IMR-90 (cell line): Measurements from ENCODE around the gene VIPR1. TPM values are rescaled to one million over a fixed set of nuclear protein-coding genes. Genes with fewer than 3 reads are reported as not detected.

Experiments
- ATAC-seq: fragments of 200-7000 bp; cut with Tn5 transposase; 2 replicates; pipeline ENCODE4 v1.9.1; 2020; ENCODE audit warnings: low read depth, mild to moderate bottlenecking, moderate library complexity
- BruUV-seq: library from RNA; stranded (reverse); fragments of 400-500 nt; replicated peaks from 2 replicates; lab custom pipeline; 2021; lab: Mats Ljungman, UMichigan
- CTCF ChIA-PET: fragments of 300-600 bp; formaldehyde crosslinking; extraction: SDS; loops from one replicate; lab custom pipeline; 2021; ENCODE audit warnings: antibody characterized with exemption; lab: Yijun Ruan, JAX
- POLR2A ChIA-PET: fragments of 300-600 bp; sonication (Branson Sonifier 250); formaldehyde crosslinking; loops from one replicate; lab custom pipeline; 2022; ENCODE audit warnings: antibody characterized with exemption; ENCODE audit not compliant: unreplicated experiment; lab: Charles Lee
- DNase-seq: peaks from one replicate; pipeline ENCODE4 v3.0.0; 2013
- H2AFZ ChIP-seq: replicated peaks from 2 replicates; pipeline ENCODE3; 2013; ENCODE audit warnings: low read length, mild to moderate bottlenecking; ENCODE audit not compliant: poor library complexity
- H2AK5ac ChIP-seq: 2 replicates; pipeline ENCODE4 v1.6.1; 2013; ENCODE audit warnings: low read depth, low read length, inconsistent platforms
- H2AK9ac ChIP-seq: replicated peaks from 2 replicates; pipeline ENCODE3; 2013; ENCODE audit warnings: mild to moderate bottlenecking, low read depth, low read length, moderate library complexity; ENCODE audit not compliant: poor library complexity
- H2BK120ac ChIP-seq: 2 replicates; pipeline ENCODE4 v1.6.1; 2013; ENCODE audit warnings: low read depth, low read length, inconsistent platforms
- H2BK15ac ChIP-seq: 3 replicates; pipeline ENCODE4 v1.6.1; 2013; ENCODE audit warnings: low read depth, low read length, inconsistent platforms
- H2BK20ac ChIP-seq: 2 replicates; pipeline ENCODE4 v1.6.1; 2013; ENCODE audit warnings: low read depth, mild to moderate bottlenecking, inconsistent platforms, low read length, moderate library complexity
- H2BK5ac ChIP-seq: 2 replicates; pipeline ENCODE4 v1.6.1; 2013; ENCODE audit warnings: mild to moderate bottlenecking, low read depth, low read length, inconsistent platforms; ENCODE audit not compliant: poor library complexity, severe bottlenecking
- H3K14ac ChIP-seq: replicated peaks from 2 replicates; pipeline ENCODE4 v1.6.1; 2013; ENCODE audit warnings: low read depth, low read length, inconsistent platforms
- H3K18ac ChIP-seq: 2 replicates; pipeline ENCODE4 v1.6.1; 2013; ENCODE audit warnings: low read depth, low read length, control low read depth
- H3K23ac ChIP-seq: 2 replicates; pipeline ENCODE4 v1.6.1; 2013; ENCODE audit warnings: low read depth, low read length, inconsistent platforms
- H3K27ac ChIP-seq: 2 replicates; pipeline ENCODE4 v1.5.1; 2013; ENCODE audit warnings: mild to moderate bottlenecking, control low read depth, low read length; ENCODE audit not compliant: insufficient read depth
- H3K27me3 ChIP-seq: 2 replicates; pipeline ENCODE4 v1.6.1; 2013; ENCODE audit warnings: low read length; ENCODE audit not compliant: control insufficient read depth, insufficient read depth
- H3K36me3 ChIP-seq: 2 replicates; pipeline ENCODE4 v1.6.1; 2013; ENCODE audit warnings: low read length, mixed read lengths; ENCODE audit not compliant: control insufficient read depth, insufficient read depth
- H3K4ac ChIP-seq: 2 replicates; pipeline ENCODE4 v1.6.1; 2013; ENCODE audit warnings: low read depth, low read length, inconsistent platforms
- H3K4me1 ChIP-seq: 2 replicates; pipeline ENCODE4 v1.6.1; 2013; ENCODE audit warnings: low read length, mixed read lengths; ENCODE audit not compliant: control insufficient read depth, insufficient read depth
- H3K4me2 ChIP-seq: 2 replicates; pipeline ENCODE4 v1.6.1; 2013; ENCODE audit warnings: low read depth, mild to moderate bottlenecking, control low read depth, low read length, moderate library complexity
- H3K4me3 ChIP-seq: 2 replicates; pipeline ENCODE4 v1.5.1; 2013; ENCODE audit warnings: low read depth, mild to moderate bottlenecking, control low read depth, low read length, moderate library complexity; ENCODE audit not compliant: insufficient read depth
- H3K56ac ChIP-seq: 2 replicates; pipeline ENCODE4 v1.6.1; 2013; ENCODE audit warnings: low read length, inconsistent platforms; ENCODE audit not compliant: insufficient read depth; ENCODE audit errors: extremely low read depth
- H3K79me1 ChIP-seq, 2 experiments: 2 replicates each; pipeline ENCODE4 v1.6.1; 2013; ENCODE audit warnings: low read length in 2 of 2, inconsistent platforms in 1 of 2, low read depth in 1 of 2
- H3K9ac ChIP-seq: 2 replicates; pipeline ENCODE4 v1.6.1; 2013; ENCODE audit warnings: low read depth, low read length, control low read depth
- H3K9me1 ChIP-seq: 2 replicates; pipeline ENCODE4 v1.6.1; 2013; ENCODE audit warnings: low read length, inconsistent platforms; ENCODE audit not compliant: insufficient read depth
- H3K9me3 ChIP-seq: 2 replicates; pipeline ENCODE4 v1.6.1; 2013; ENCODE audit warnings: low read length; ENCODE audit not compliant: control insufficient read depth, insufficient read depth
- H4K20me1 ChIP-seq: 2 replicates; pipeline ENCODE4 v1.6.1; 2013; ENCODE audit warnings: low read length, inconsistent platforms; ENCODE audit not compliant: insufficient read depth
- H4K5ac ChIP-seq: 2 replicates; pipeline ENCODE4 v1.6.1; 2013; ENCODE audit warnings: mild to moderate bottlenecking, low read depth, low read length, control low read depth
- H4K8ac ChIP-seq, 2 experiments: 2 replicates each; pipeline ENCODE4 v1.6.1; 2013; ENCODE audit warnings: low read depth in 2 of 2, low read length in 2 of 2, control low read depth in 1 of 2, inconsistent platforms in 1 of 2
- H4K91ac ChIP-seq: 2 replicates; pipeline ENCODE4 v1.6.1; 2013; ENCODE audit warnings: low read depth, low read length, inconsistent platforms; ENCODE audit not compliant: insufficient read depth
- BHLHE40 ChIP-seq: fragments of 150-350 bp; IDR thresholded peaks from 2 replicates; pipeline ENCODE4 v1.6.1; 2016; ENCODE audit warnings: mild to moderate bottlenecking, low read depth, low read length
- CEBPB ChIP-seq: IDR thresholded peaks from 2 replicates; pipeline ENCODE4 v1.6.1; 2012; ENCODE audit warnings: low read depth, low read length, improper control_type of control experiment
- CHD1 ChIP-seq: IDR thresholded peaks from 2 replicates; pipeline ENCODE4 v1.6.1; 2012; ENCODE audit warnings: low read depth, low read length, improper control_type of control experiment
- CTCF ChIP-seq: conservative IDR thresholded peaks from 2 replicates; pipeline ENCODE4 v1.5.1; 2012; ENCODE audit warnings: mild to moderate bottlenecking, low read depth, low read length, improper control_type of control experiment
- ELK1 ChIP-seq: fragments of 150-350 bp; IDR thresholded peaks from 2 replicates; pipeline ENCODE4 v1.6.1; 2016; ENCODE audit warnings: low read depth, mild to moderate bottlenecking, low read length, moderate library complexity, borderline replicate concordance
- FOS ChIP-seq: fragments of 150-350 bp; IDR thresholded peaks from 2 replicates; pipeline ENCODE4 v1.6.1; 2016; ENCODE audit warnings: low read depth, low read length
- MAFK ChIP-seq: IDR thresholded peaks from 2 replicates; pipeline ENCODE4 v1.6.1; 2012; ENCODE audit warnings: low read depth, low read length, improper control_type of control experiment
- MAZ ChIP-seq: IDR thresholded peaks from 2 replicates; pipeline ENCODE4 v1.6.1; 2012; ENCODE audit warnings: low read depth, mild to moderate bottlenecking, low read length, improper control_type of control experiment, moderate library complexity, borderline replicate concordance
- MXI1 ChIP-seq: IDR thresholded peaks from 2 replicates; pipeline ENCODE4 v1.6.1; 2012; ENCODE audit warnings: low read depth, mild to moderate bottlenecking, low read length, moderate library complexity, borderline replicate concordance
- NFE2L2 ChIP-seq: fragments of 150-350 bp; IDR thresholded peaks from 2 replicates; pipeline ENCODE4 v1.6.1; 2016; ENCODE audit warnings: low read depth, mild to moderate bottlenecking, low read length
- POLR2A ChIP-seq: IDR thresholded peaks from 2 replicates; pipeline ENCODE4 v1.6.1; 2012; ENCODE audit warnings: mild to moderate bottlenecking, low read depth, low read length
- RAD21 ChIP-seq: IDR thresholded peaks from 2 replicates; pipeline ENCODE4 v1.6.1; 2012; ENCODE audit warnings: low read length, improper control_type of control experiment
- RCOR1 ChIP-seq: IDR thresholded peaks from 2 replicates; pipeline ENCODE4 v1.6.1; 2012; ENCODE audit warnings: mild to moderate bottlenecking, low read length, improper control_type of control experiment; ENCODE audit not compliant: insufficient replicate concordance
- RFX5 ChIP-seq: IDR thresholded peaks from 2 replicates; pipeline ENCODE4 v1.8.0; 2012; ENCODE audit warnings: low read depth, mild to moderate bottlenecking, low read length, moderate library complexity
- SMC3 ChIP-seq: fragments of 150-350 bp; IDR thresholded peaks from 2 replicates; pipeline ENCODE4 v1.6.1; 2016; ENCODE audit warnings: low read depth, mild to moderate bottlenecking, antibody characterized with exemption, low read length, moderate library complexity
- USF2 ChIP-seq: fragments of 150-350 bp; IDR thresholded peaks from 2 replicates; pipeline ENCODE4 v1.6.1; 2017; ENCODE audit warnings: mild to moderate bottlenecking, antibody characterized with exemption, low read length, low read depth
- WGBS, 2 experiments: methylation state at CpG; one replicate each; pipeline versions ENCODE4 v1.1.5 to v1.1.7; 2013; ENCODE audit warnings: missing lambda C conversion rate in 2 of 2; ENCODE audit not compliant: insufficient read length in 1 of 2; ENCODE audit errors: extremely low coverage in 2 of 2; 5-methylcytosine and 5-hydroxymethylcytosine counted together
- dilution Hi-C: fragments of 300-500 bp; cut with HindIII; formaldehyde crosslinking; loops from one replicate; pipeline ENCODE4 v1.14.3; 2018; ENCODE audit warnings: low sequenced_read_pairs; ENCODE audit not compliant: unreplicated experiment
- in situ Hi-C: fragments of 300-500 bp; cut with MboI; formaldehyde crosslinking; loops from 3 replicates; pipeline ENCODE4 v1.14.3; 2019; ENCODE audit warnings: low sequenced_read_pairs, inconsistent platforms, mixed read lengths
- intact Hi-C: fragments of 100-400 bp; cut with micrococcal nuclease; formaldehyde crosslinking; loops from 2 replicates; pipeline ENCODE4 v1.10.0; 2022
- polyA plus RNA-seq, 3 experiments: library from polyadenylated mRNA; depleted of rRNA; stranded (reverse); fragments of >200 nt; gene quantifications; 2 replicates each; pipeline ENCODE4 v1.2.3, GENCODE V29; 2012; ENCODE audit warnings: low replicate concordance in 1 of 3
- total RNA-seq: library from RNA; depleted of rRNA; stranded (reverse); fragments of >200 nt; gene quantifications from 2 replicates; pipeline ENCODE4 v1.2.3, GENCODE V29; 2012

VIPR1 gene
- total and polyA plus RNA-seq, 2 of the 4 experiments (the other 2 are of a cell fraction): not detected

- dilution Hi-C loops (no loop called here), in situ Hi-C loops (no loop called here), intact Hi-C loops (no loop called here)
- H3K9me1 ChIP-seq: no peaks in the 10 kb centered on the region
- ChIA-PET CTCF (no interaction called here), POLR2A (no interaction called here)
- no TSS peak for BruUV-seq
- H4K8ac ChIP-seq: no peak overlapping the region
- no peak overlapping the region for H2BK20ac ChIP-seq
- H4K91ac ChIP-seq: no peak overlapping the region
- no peak overlapping the region for H3K23ac ChIP-seq
- H3K9ac ChIP-seq: no peak overlapping the region
- ATAC-seq (no peak), DNase-seq (no peak)
- no peak overlapping the region for H2BK5ac ChIP-seq
- H3K14ac ChIP-seq: no peak overlapping the region
- H3K27me3 ChIP-seq: no peaks in the 10 kb centered on the region
- H3K4ac ChIP-seq: no peak overlapping the region
- no peak overlapping the region for H3K27ac ChIP-seq
- no peak overlapping the region for H2AK9ac ChIP-seq
- H4K20me1 ChIP-seq: no peaks in the 10 kb centered on the region
- H3K4me3 ChIP-seq: no peak overlapping the region
- no CpG with 5 or more reads among the region's 4 CpGs for WGBS, 2 experiments
- H3K9me3 ChIP-seq: no peaks in the 10 kb centered on the region
- no peak overlapping the region for H2BK15ac ChIP-seq
- peaks cover 2% of the 10 kb centered on the region; the same call in 1 of the 2 replicates for H3K4me1 ChIP-seq
- H3K18ac ChIP-seq: no peak overlapping the region
- no peak overlapping the region for H2AK5ac ChIP-seq
- H3K36me3 ChIP-seq: peaks cover 8% of the 10 kb centered on the region
- H2AFZ ChIP-seq: no peak overlapping the region
- TF ChIP-seq MAZ (no peak), USF2 (no peak), MXI1 (no peak), NFE2L2 (no peak), RAD21 (no peak), RFX5 (no peak), SMC3 (no peak), POLR2A (no peak), MAFK (no peak), BHLHE40 (no peak), RCOR1 (no peak), FOS (no peak), CTCF (no peak), CEBPB (no peak), CHD1 (no peak), ELK1 (no peak)
- peaks cover 19 to 42% of the 10 kb centered on the region in 2 experiments for H3K79me1 ChIP-seq
- H2BK120ac ChIP-seq: no peak overlapping the region
- H3K4me2 ChIP-seq: no peak overlapping the region
- H4K5ac ChIP-seq: no peak overlapping the region
- no peak overlapping the region for H3K56ac ChIP-seq
Measured at GRCh38 chr3:42578054-42578453, 75.6 kb downstream of the VIPR1 start.
